K562 (cell line): ENCODE results near the gene POU3F1. TPM values are rescaled to one million over a fixed set of nuclear protein-coding genes. Genes with fewer than 3 reads are reported as not detected.

ENCODE experiments used
- ATAC-seq: fragments of 200-7000 bp; cut with Tn5 transposase; 3 replicates; pipeline ENCODE4 v1.9.1; 2020; ENCODE audit warnings: moderate library complexity
- BruUV-seq: library from RNA; stranded (reverse); fragments of 400-500 nt; replicated peaks from 2 replicates; lab custom pipeline; 2021; lab: Mats Ljungman, UMichigan
- CTCF ChIA-PET: fragments of 300-600 bp; formaldehyde crosslinking; extraction: SDS; loops from one replicate; lab custom pipeline; 2021; ENCODE audit warnings: low intra/inter-chr PET ratio; lab: Yijun Ruan, JAX
- POLR2A ChIA-PET: fragments of 300-600, 350-650 bp; sonication (Branson Sonifier 250); formaldehyde crosslinking; extraction: SDS; loops from one replicate; lab custom pipeline; 2021; ENCODE audit warnings: antibody characterized with exemption, inconsistent platforms; lab: Yijun Ruan, JAX
- DNase-seq, 4 experiments: peaks; one replicate each; pipeline versions ENCODE4 v3.0.0 to v3.0.0-alpha.2; 2011 to 2018; ENCODE audit warnings: low spot score in 3 of 4, mixed read lengths in 3 of 4; ENCODE audit errors: extremely low read depth in 1 of 4
- FAIRE-seq: peaks from 2 replicates; lab custom pipeline; 2011; peaks lifted over from hg19 to GRCh38; lab: Jason Lieb, UNC
- H2AFZ ChIP-seq: 2 replicates; pipeline ENCODE4 v1.6.0; 2011; ENCODE audit warnings: low read depth, low read length, control low read depth, inconsistent platforms
- H3K27ac ChIP-seq: fragments of 200-600 bp; 3 replicates; pipeline ENCODE4 v1.8.0; 2011; ENCODE audit warnings: low read depth, mild to moderate bottlenecking, control low read depth, inconsistent platforms, low read length, moderate library complexity, mixed read lengths; ENCODE audit errors: extremely low read depth
- H3K27me3 ChIP-seq, 2 experiments: fragments of 300-600 bp in 1 of 2; 2 replicates in 1 of 2; 3 replicates in 1 of 2; pipeline versions ENCODE4 v1.6.0 to v1.8.0; 2011; ENCODE audit warnings: inconsistent platforms in 2 of 2, low read length in 2 of 2, mild to moderate bottlenecking in 1 of 2, mixed read lengths in 1 of 2, moderate library complexity in 1 of 2; ENCODE audit not compliant: control insufficient read depth in 2 of 2, insufficient read depth in 2 of 2
- H3K36me3 ChIP-seq: fragments of 300-600 bp; 3 replicates; pipeline ENCODE4 v1.8.0; 2011; ENCODE audit warnings: mild to moderate bottlenecking, low read length, inconsistent platforms; ENCODE audit not compliant: control insufficient read depth, insufficient read depth
- H3K4me1 ChIP-seq, 2 experiments: fragments of 200-600 bp in 1 of 2; replicated peaks in 1 of 2; 2 replicates in 1 of 2; 3 replicates in 1 of 2; pipeline versions ENCODE4 v1.5.1 to v1.8.0; 2011; ENCODE audit warnings: inconsistent platforms in 2 of 2, low read length in 2 of 2, mild to moderate bottlenecking in 1 of 2, mixed read lengths in 1 of 2, moderate library complexity in 1 of 2; ENCODE audit not compliant: control insufficient read depth in 2 of 2, insufficient read depth in 2 of 2
- H3K4me2 ChIP-seq: 2 replicates; pipeline ENCODE4 v1.6.1; 2011; ENCODE audit warnings: low read length, control low read depth, inconsistent platforms, mixed read lengths; ENCODE audit not compliant: insufficient read depth
- H3K4me3 ChIP-seq: fragments of 200-600 bp; sonication (generic), shearing (Covaris generic); 2 replicates; pipeline ENCODE4 v1.5.1; 2016; ENCODE audit warnings: control low read depth, inconsistent platforms
- H3K79me2 ChIP-seq: fragments of 200-600 bp; 3 replicates; pipeline ENCODE4 v1.8.0; 2011; ENCODE audit warnings: low read length, inconsistent platforms; ENCODE audit not compliant: control insufficient read depth, insufficient read depth
- H3K9ac ChIP-seq, 2 experiments: 2 replicates each; pipeline versions ENCODE4 v1.6.0 to v1.6.1; 2011; ENCODE audit warnings: low read depth in 2 of 2, low read length in 2 of 2, control low read depth in 1 of 2, inconsistent platforms in 1 of 2, mild to moderate bottlenecking in 1 of 2, mixed read lengths in 1 of 2; ENCODE audit not compliant: insufficient read depth in 1 of 2
- H3K9me1 ChIP-seq: one replicate; pipeline ENCODE4 v1.6.0; 2011; ENCODE audit warnings: inconsistent platforms, mild to moderate bottlenecking, low read length, moderate library complexity; ENCODE audit not compliant: control insufficient read depth, insufficient read depth
- H3K9me3 ChIP-seq: replicated peaks from 2 replicates; pipeline ENCODE4 v1.5.1; 2011; ENCODE audit warnings: low read depth, low read length, inconsistent platforms; ENCODE audit not compliant: control insufficient read depth, insufficient read depth
- H4K20me1 ChIP-seq: replicated peaks from 2 replicates; pipeline ENCODE4 v1.6.1; 2011; ENCODE audit warnings: low read length, inconsistent platforms, mixed read lengths; ENCODE audit not compliant: control insufficient read depth, insufficient read depth
- NFIX ChIP-seq: fragments of 250-450 bp; sonication (Bioruptor Pico); IDR thresholded peaks from 2 replicates; pipeline ENCODE4 v1.4.0; 2020; ENCODE audit warnings: low read depth, mild to moderate bottlenecking, moderate library complexity
- RNF2 ChIP-seq: sonication (generic); IDR thresholded peaks from 2 replicates; pipeline ENCODE4 v1.6.1; 2016
- WGBS: fragments of 100-300 bp; shearing (Covaris generic); methylation state at CpG from one replicate; pipeline ENCODE4 v1.1.6; 2016; ENCODE audit warnings: low coverage, mixed read lengths; ENCODE audit not compliant: insufficient coverage; ENCODE audit errors: missing lambda C conversion rate; 5-methylcytosine and 5-hydroxymethylcytosine counted together
- in situ Hi-C: fragments of 300-500 bp; cut with MboI; formaldehyde crosslinking; loops from 4 replicates; pipeline ENCODE4 v1.15.0; 2018; ENCODE audit warnings: inconsistent platforms, mixed read lengths
- intact Hi-C: fragments of 100-400 bp; cut with micrococcal nuclease; formaldehyde crosslinking; loops from 2 replicates; pipeline ENCODE4 v1.14.2; 2022
- polyA plus RNA-seq, 8 experiments: library from polyadenylated mRNA; depleted of rRNA in 4 of 8; stranded (reverse) in 5 of 8; unstranded in 3 of 8; fragments of >200 nt; fragmentation: Nextera tagmentation in 2 of 8; fragmentation: Illumina TruSeq in 1 of 8; extraction: Ambion mirVana in 2 of 8; extraction: Trizol in 1 of 8; gene quantifications; 2 replicates each; pipeline versions ENCODE4 v1.2.1 to v1.2.3, GENCODE V29; 2011 to 2014; ENCODE audit warnings: inconsistent platforms in 1 of 8, missing spikeins in 1 of 8
- total RNA-seq, 7 experiments: library from RNA; depleted of rRNA in 6 of 7; stranded (reverse); fragments of >200 nt in 6 of 7; fragmentation: Illumina TruSeq in 2 of 7; extraction: Trizol in 2 of 7; gene quantifications; 2 replicates each; pipeline versions ENCODE4 v1.2.1 to v1.2.3, GENCODE V29; 2011 to 2021; ENCODE audit warnings: low replicate concordance in 1 of 7
- TF ChIP-seq, protein P1 (sequence below), 2 experiments: fragments of 200-800 bp in 1 of 2; sonication (Bioruptor generic) in 1 of 2; sonication (generic) in 1 of 2; formaldehyde crosslinking in 1 of 2; IDR thresholded peaks in 1 of 2; conservative IDR thresholded peaks in 1 of 2; 2 replicates each; pipeline versions ENCODE4 v1.5.0 to v1.6.1; 2016 to 2020; ENCODE audit warnings: missing compliant biosample characterization in 1 of 2, missing genetic modification characterization in 1 of 2, missing genetic modification reagents in 1 of 2

Gene POU3F1
- total and polyA plus RNA-seq, 9 of the 15 experiments (the other 6 are each of a cell fraction or from before 2014, with no cell fraction given) = 0.09 TPM; not detected in 8

- no TSS peak for BruUV-seq
- Histone ChIP-seq H3K27me3 (peaks cover 32 to 58% of the 10 kb centered on the region in 2 experiments; a peak in 4 of 5 replicates), H3K4me2 (no peak overlapping the region), H4K20me1 (peaks cover 12% of the 10 kb centered on the region; the same call in 1 of the 2 replicates), H3K9ac (no peak overlapping the region), H3K36me3 (no peaks in the 10 kb centered on the region), H3K79me2 (no peaks in the 10 kb centered on the region), H3K4me3 (no peak overlapping the region), H3K9me3 (no peaks in the 10 kb centered on the region), H3K4me1 (peaks cover 0 to 30% of the 10 kb centered on the region in 2 experiments; a peak in 2 of 5 replicates), H2AFZ (no peak overlapping the region), H3K9me1 (peaks cover 5% of the 10 kb centered on the region), H3K27ac (no peak overlapping the region)
- WGBS = 12% methylated on average over 12 of the region's 12 CpGs
- ChIA-PET POLR2A (interaction anchor here (1.2 to 5.7 kb wide), 3 partner anchors 13 to 24 kb away, joined by 4 to 43 read pairs (median 7); no protein-coding TSS in a partner anchor), CTCF (no interaction called here)
- no peak for FAIRE-seq
- TF ChIP-seq, protein P1, sequence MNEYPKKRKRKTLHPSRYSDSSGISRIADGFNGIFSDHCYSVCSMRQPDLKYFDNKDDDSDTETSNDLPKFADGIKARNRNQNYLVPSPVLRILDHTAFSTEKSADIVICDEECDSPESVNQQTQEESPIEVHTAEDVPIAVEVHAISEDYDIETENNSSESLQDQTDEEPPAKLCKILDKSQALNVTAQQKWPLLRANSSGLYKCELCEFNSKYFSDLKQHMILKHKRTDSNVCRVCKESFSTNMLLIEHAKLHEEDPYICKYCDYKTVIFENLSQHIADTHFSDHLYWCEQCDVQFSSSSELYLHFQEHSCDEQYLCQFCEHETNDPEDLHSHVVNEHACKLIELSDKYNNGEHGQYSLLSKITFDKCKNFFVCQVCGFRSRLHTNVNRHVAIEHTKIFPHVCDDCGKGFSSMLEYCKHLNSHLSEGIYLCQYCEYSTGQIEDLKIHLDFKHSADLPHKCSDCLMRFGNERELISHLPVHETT (CRISPR knock-in tag; conservative IDR thresholded peaks at IDR 0.05 in 1 of 2, IDR thresholded peaks at IDR 0.05 in 1 of 2) = 0 out of 4 replicates have a peak, but pooled peaks of 1 of the 2 experiments have one; percentile 38
- no peak for TF ChIP-seq NFIX (CRISPR knock-in tag)
- no peak for TF ChIP-seq RNF2
- in situ Hi-C loops (loop anchor here (5.0 to 25.0 kb wide), 2 partner anchors 544 to 789 kb away; no protein-coding TSS in a partner anchor), intact Hi-C loops (loop anchor here (10.0 kb wide), 1 partner anchor 542 kb away; no protein-coding TSS in a partner anchor)
- no peak for DNase-seq
- ATAC-seq = no peak
These were observed 3.4 kb downstream of the POU3F1 start for GRCh38 chr1:38043036-38043747.
